SK-N-SH treated with all-trans-retinoic acid at 6 μM for 48 hours (cell line): ENCODE data around the gene RBM34.

Source experiments
- CREB5 ChIP-seq: fragments of 250-450 bp; sonication (Bioruptor Pico); IDR thresholded peaks from 2 replicates; pipeline ENCODE4 v1.5.1; 2020; ENCODE audit warnings: low read depth, mild to moderate bottlenecking, moderate library complexity
- ESRRG ChIP-seq: fragments of 250-450 bp; sonication (Bioruptor Pico); IDR thresholded peaks from 2 replicates; pipeline ENCODE4 v1.6.1; 2021; ENCODE audit warnings: mild to moderate bottlenecking
- GLIS3 ChIP-seq: fragments of 250-450 bp; sonication (Bioruptor Pico); IDR thresholded peaks from 2 replicates; pipeline ENCODE4 v1.5.0; 2020; ENCODE audit warnings: mild to moderate bottlenecking, moderate library complexity
- ISL1 ChIP-seq: fragments of 250-450 bp; sonication (Bioruptor Pico); IDR thresholded peaks from 2 replicates; pipeline ENCODE4 v2.1.2; 2022; ENCODE audit warnings: mild to moderate bottlenecking, moderate library complexity
- PATZ1 ChIP-seq: fragments of 250-450 bp; sonication (Bioruptor Pico); IDR thresholded peaks from 2 replicates; pipeline ENCODE4 v1.8.0; 2020; ENCODE audit warnings: mild to moderate bottlenecking, moderate library complexity, borderline replicate concordance
- POU6F1 ChIP-seq: fragments of 250-450 bp; sonication (Bioruptor Pico); IDR thresholded peaks from 2 replicates; pipeline ENCODE4 v1.8.0; 2021; ENCODE audit warnings: low read depth, mild to moderate bottlenecking, moderate library complexity, borderline replicate concordance
- RARB ChIP-seq: fragments of 250-450 bp; sonication (Bioruptor Pico); IDR thresholded peaks from 2 replicates; pipeline ENCODE4 v1.8.0; 2021; ENCODE audit warnings: mild to moderate bottlenecking, moderate library complexity
- TCF4 ChIP-seq: fragments of 250-450 bp; sonication (Bioruptor Pico); IDR thresholded peaks from 2 replicates; pipeline ENCODE4 v1.8.0; 2021; ENCODE audit warnings: mild to moderate bottlenecking, moderate library complexity, borderline replicate concordance
- TSHZ2 ChIP-seq: fragments of 250-450 bp; sonication (Bioruptor Pico); IDR thresholded peaks from 2 replicates; pipeline ENCODE4 v1.5.0; 2020; ENCODE audit warnings: mild to moderate bottlenecking, moderate library complexity
- ZC3H10 ChIP-seq: fragments of 250-450 bp; sonication (Bioruptor Pico); IDR thresholded peaks from 2 replicates; pipeline ENCODE4 v1.5.1; 2021; ENCODE audit warnings: mild to moderate bottlenecking, moderate library complexity
- ZFP3 ChIP-seq: fragments of 250-450 bp; sonication (Bioruptor Pico); IDR thresholded peaks from 2 replicates; pipeline ENCODE4 v1.5.0; 2020; ENCODE audit warnings: mild to moderate bottlenecking, moderate library complexity

- TF ChIP-seq CREB5 (CRISPR knock-in tag) (no peak), ZFP3 (CRISPR knock-in tag) (no peak), TSHZ2 (CRISPR knock-in tag) (no peak), TCF4 (no peak), RARB (CRISPR knock-in tag) (no peak), GLIS3 (CRISPR knock-in tag) (no peak), PATZ1 (CRISPR knock-in tag) (no peak), ZC3H10 (CRISPR knock-in tag) (no peak), POU6F1 (CRISPR knock-in tag) (no peak), ISL1 (no peak), ESRRG (CRISPR knock-in tag) (no peak)
Measured at GRCh38 chr1:235095938-235096562, 65.0 kb downstream of the RBM34 start.
